CD4-positive, alpha-beta memory T cell (primary cell): ENCODE measurements around the gene EML1. TPM values are rescaled to one million over a fixed set of nuclear protein-coding genes. Genes with fewer than 3 reads are reported as not detected.

Experiments used
- CTCF ChIA-PET: fragments of 350-600 bp; sonication (Branson Sonifier 250); formaldehyde crosslinking; loops from one replicate; lab custom pipeline; 2021; ENCODE audit warnings: inconsistent platforms; ENCODE audit not compliant: partially characterized antibody; lab: Charles Lee
- POLR2A ChIA-PET: fragments of 350-600 bp; sonication (Branson Sonifier 250); formaldehyde crosslinking; loops from one replicate; lab custom pipeline; 2021; ENCODE audit not compliant: partially characterized antibody; lab: Charles Lee
- DNase-seq, 5 donors: peaks; one replicate each; pipeline versions ENCODE4 v3.0.0 to v3.0.0-alpha.2; 2020 to 2022; ENCODE audit warnings: mixed read lengths in 1 of 5
- H3K27ac ChIP-seq: one replicate; pipeline ENCODE4 v1.7.0; 2013; ENCODE audit warnings: low read depth, low read length
- H3K27me3 ChIP-seq: 2 replicates; pipeline ENCODE4 v1.7.0; 2013; ENCODE audit warnings: mild to moderate bottlenecking, low read length, moderate library complexity; ENCODE audit not compliant: insufficient read depth
- H3K36me3 ChIP-seq: 2 replicates; pipeline ENCODE4 v1.7.0; 2013; ENCODE audit warnings: mild to moderate bottlenecking, low read length, moderate library complexity; ENCODE audit not compliant: insufficient read depth
- H3K4me1 ChIP-seq: 2 replicates; pipeline ENCODE4 v1.7.0; 2013; ENCODE audit warnings: mild to moderate bottlenecking, low read length, moderate library complexity; ENCODE audit not compliant: insufficient read depth
- H3K4me3 ChIP-seq, 2 donors: one replicate each; pipeline ENCODE4 v1.7.0; 2013; ENCODE audit warnings: low read length in 2 of 2, mild to moderate bottlenecking in 1 of 2
- H3K9me3 ChIP-seq, 2 donors: one replicate each; pipeline ENCODE4 v1.7.0; 2013; ENCODE audit warnings: low read length in 2 of 2, control low read depth in 1 of 2; ENCODE audit not compliant: control insufficient read depth in 1 of 2
- H3K27ac Mint-ChIP-seq, 7 donors: one replicate each; pipeline ENCODE4 v1.8.0; 2020 to 2021; ENCODE audit warnings: mixed read lengths in 7 of 7, mild to moderate bottlenecking in 6 of 7, inconsistent platforms in 3 of 7, moderate library complexity in 3 of 7
- H3K27me3 Mint-ChIP-seq, 2 donors: one replicate each; pipeline ENCODE4 v1.8.0; 2020 to 2021; ENCODE audit warnings: mixed read lengths in 2 of 2
- H3K36me3 Mint-ChIP-seq, 2 donors: one replicate each; pipeline ENCODE4 v1.8.0; 2020 to 2021; ENCODE audit warnings: mixed read lengths in 2 of 2, inconsistent platforms in 1 of 2, mild to moderate bottlenecking in 1 of 2
- H3K4me1 Mint-ChIP-seq, 4 donors: one replicate each; pipeline ENCODE4 v1.8.0; 2020 to 2021; ENCODE audit warnings: mixed read lengths in 4 of 4, mild to moderate bottlenecking in 1 of 4
- H3K4me3 Mint-ChIP-seq, 8 donors: one replicate each; pipeline ENCODE4 v1.8.0; 2020 to 2021; ENCODE audit warnings: mixed read lengths in 8 of 8, mild to moderate bottlenecking in 7 of 8, moderate library complexity in 6 of 8, inconsistent platforms in 3 of 8
- H3K9me3 Mint-ChIP-seq, 8 donors: one replicate each; pipeline ENCODE4 v1.8.0; 2020 to 2021; ENCODE audit warnings: mixed read lengths in 8 of 8, mild to moderate bottlenecking in 5 of 8, inconsistent platforms in 3 of 8, moderate library complexity in 1 of 8
- intact Hi-C: fragments of 100-400 bp; cut with micrococcal nuclease; formaldehyde crosslinking; loops from one replicate; pipeline ENCODE4 v1.15.1; 2023
- polyA plus RNA-seq, 2 donors: library from polyadenylated mRNA; unstranded; fragments of 300-500 nt; fragmentation: Illumina TruSeq; gene quantifications; one replicate each; pipeline ENCODE4 v1.2.3, GENCODE V29; 2021
- total RNA-seq, 2 experiments: library from RNA; stranded (reverse); gene quantifications; one replicate each; pipeline ENCODE4 v1.2.3, GENCODE V29; 2021

EML1 gene
- total and polyA plus RNA-seq, 4 experiments from 2014 or later: 0.22 to 0.23 TPM; not detected in 2

- DNase-seq: no peak
- no peak overlapping the region for H3K4me3 ChIP-seq
- Mint-ChIP-seq H3K27me3 (peaks cover 0 to 9% of the 10 kb centered on the region in 2 donors), H3K9me3 (no peaks in the 10 kb centered on the region), H3K4me1 (no peaks in the 10 kb centered on the region), H3K4me3 (no peak overlapping the region), H3K27ac (no peak overlapping the region), H3K36me3 (no peaks in the 10 kb centered on the region)
- H3K27ac ChIP-seq: no peak overlapping the region
- ChIA-PET CTCF (interaction anchor here (0.6 kb wide), 1 partner anchor 17 kb away, joined by 4 read pairs; no protein-coding TSS in a partner anchor), POLR2A (no interaction called here)
- no peaks in the 10 kb centered on the region for H3K9me3 ChIP-seq
- no peaks in the 10 kb centered on the region for H3K27me3 ChIP-seq
- intact Hi-C loops: no loop called here
- H3K4me1 ChIP-seq: no peaks in the 10 kb centered on the region
- H3K36me3 ChIP-seq: no peaks in the 10 kb centered on the region
Measured at GRCh38 chr14:99918781-99919180, 125.6 kb downstream of the EML1 start.

DNA sequence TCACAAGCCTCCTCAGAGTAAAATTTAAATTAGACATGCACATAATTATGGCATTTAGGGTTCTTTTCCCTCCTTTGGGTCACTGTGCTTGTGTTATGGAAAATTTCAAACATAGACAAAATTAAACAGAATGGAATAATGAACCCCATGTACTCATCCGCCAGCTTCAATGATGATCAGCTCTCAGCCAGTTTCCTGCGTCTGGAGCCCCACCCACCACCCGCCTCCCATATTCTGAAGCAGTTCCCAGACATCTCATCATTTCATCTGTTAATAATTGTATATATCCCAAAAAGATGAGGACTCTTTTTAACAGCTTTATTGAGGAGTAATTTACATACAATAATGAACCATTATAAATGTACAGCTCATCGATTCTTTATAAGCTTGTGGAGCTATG, 128.2 kb downstream of the EML1 start:
- intact Hi-C loops: no loop called here
- CTCF ChIA-PET: no interaction called here
- no peaks in the 10 kb centered on the region for H3K36me3 Mint-ChIP-seq

DNA sequence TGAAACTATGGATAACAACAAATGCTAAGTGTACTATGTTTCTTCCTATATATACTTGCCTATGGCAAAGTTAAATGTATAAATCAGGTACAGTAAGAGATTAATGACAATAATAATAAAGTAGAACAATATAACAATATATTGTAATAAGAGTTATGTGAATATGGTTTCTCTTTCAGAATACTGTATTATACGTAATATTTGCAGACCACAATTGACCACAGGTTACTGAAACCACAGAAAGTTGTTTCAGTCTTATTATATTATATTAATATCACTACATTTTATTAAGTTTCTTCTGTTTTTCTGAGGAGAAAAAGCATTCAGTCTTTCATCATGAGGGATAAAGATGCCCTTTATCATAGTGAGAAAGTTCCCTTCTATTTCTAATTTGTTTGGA, 131.2 kb downstream of the EML1 start:
- Histone ChIP-seq H3K27me3 (no peaks in the 10 kb centered on the region), H3K36me3 (no peaks in the 10 kb centered on the region), H3K9me3 (no peaks in the 10 kb centered on the region), H3K27ac (no peak overlapping the region), H3K4me1 (no peaks in the 10 kb centered on the region), H3K4me3 (no peak overlapping the region)
- H3K4me1 Mint-ChIP-seq: no peaks in the 10 kb centered on the region
- no peaks in the 10 kb centered on the region for H3K36me3 Mint-ChIP-seq
- no peak overlapping the region for H3K4me3 Mint-ChIP-seq
- ChIA-PET CTCF (no interaction called here), POLR2A (no interaction called here)
- no peak for DNase-seq
- peaks cover 4 to 6% of the 10 kb centered on the region in 2 donors for H3K27me3 Mint-ChIP-seq
- H3K9me3 Mint-ChIP-seq: peaks cover 0 to 7% (median 0%) of the 10 kb centered on the region in 8 donors
- no peak overlapping the region for H3K27ac Mint-ChIP-seq
- intact Hi-C loops: no loop called here

More for the DNA sequence above, 128.2 kb downstream of the EML1 start:
- no peak for DNase-seq
- Histone ChIP-seq H3K27ac (no peak overlapping the region), H3K4me1 (no peaks in the 10 kb centered on the region), H3K4me3 (no peak overlapping the region), H3K27me3 (no peaks in the 10 kb centered on the region), H3K9me3 (no peaks in the 10 kb centered on the region), H3K36me3 (no peaks in the 10 kb centered on the region)
- no peaks in the 10 kb centered on the region for H3K9me3 Mint-ChIP-seq
- H3K4me1 Mint-ChIP-seq: no peaks in the 10 kb centered on the region
- POLR2A ChIA-PET: no interaction called here
- H3K4me3 Mint-ChIP-seq: no peak overlapping the region
- no peak overlapping the region for H3K27ac Mint-ChIP-seq
- H3K27me3 Mint-ChIP-seq: peaks cover 0 to 6% of the 10 kb centered on the region in 2 donors

GRCh38 chr14:99925471-99925870, 132.3 kb downstream of the EML1 start:
- intact Hi-C loops: no loop called here
- no peaks in the 10 kb centered on the region for H3K36me3 ChIP-seq
- no peaks in the 10 kb centered on the region for H3K27me3 ChIP-seq
- no peak for DNase-seq
- H3K27ac ChIP-seq: no peak overlapping the region
- POLR2A ChIA-PET: no interaction called here
- no peak overlapping the region for H3K4me3 Mint-ChIP-seq
- peaks cover 0 to 7% (median 0%) of the 10 kb centered on the region in 8 donors for H3K9me3 Mint-ChIP-seq
- no peaks in the 10 kb centered on the region for H3K4me1 Mint-ChIP-seq
- H3K36me3 Mint-ChIP-seq: no peaks in the 10 kb centered on the region
- CTCF ChIA-PET: no interaction called here
- H3K9me3 ChIP-seq: no peaks in the 10 kb centered on the region
- H3K4me1 ChIP-seq: no peaks in the 10 kb centered on the region
- no peak overlapping the region for H3K4me3 ChIP-seq
- H3K27me3 Mint-ChIP-seq: peaks cover 3 to 4% of the 10 kb centered on the region in 2 donors
- H3K27ac Mint-ChIP-seq: no peak overlapping the region

GRCh38 chr14:99928963-99929362, 135.8 kb downstream of the EML1 start:
- H3K27ac Mint-ChIP-seq: no peak overlapping the region

GRCh38 chr14:99929601-99930000, 136.4 kb downstream of the EML1 start:
- DNase-seq: no peak
- Histone ChIP-seq H3K27me3 (no peaks in the 10 kb centered on the region), H3K27ac (no peak overlapping the region), H3K9me3 (no peaks in the 10 kb centered on the region), H3K4me1 (no peaks in the 10 kb centered on the region), H3K36me3 (no peaks in the 10 kb centered on the region), H3K4me3 (no peak overlapping the region)
- H3K27ac Mint-ChIP-seq: no peak overlapping the region
- H3K9me3 Mint-ChIP-seq: peaks cover 0 to 7% (median 0%) of the 10 kb centered on the region in 8 donors
- ChIA-PET CTCF (interaction anchor here (1.6 kb wide), 1 partner anchor 17 kb away, joined by 7 read pairs; no protein-coding TSS in a partner anchor), POLR2A (no interaction called here)
- H3K4me3 Mint-ChIP-seq: no peak overlapping the region
- H3K36me3 Mint-ChIP-seq: no peaks in the 10 kb centered on the region
- intact Hi-C loops: no loop called here
- H3K27me3 Mint-ChIP-seq: peaks cover 5 to 7% of the 10 kb centered on the region in 2 donors
- H3K4me1 Mint-ChIP-seq: no peaks in the 10 kb centered on the region

More at GRCh38 chr14:99928963-99929362, 135.8 kb downstream of the EML1 start:
- CTCF ChIA-PET: interaction anchor here (1.6 kb wide), 1 partner anchor 17 kb away, joined by 7 read pairs; no protein-coding TSS in a partner anchor
- Histone ChIP-seq H3K4me1 (no peaks in the 10 kb centered on the region), H3K36me3 (no peaks in the 10 kb centered on the region), H3K27ac (no peak overlapping the region), H3K27me3 (no peaks in the 10 kb centered on the region), H3K9me3 (no peaks in the 10 kb centered on the region), H3K4me3 (no peak overlapping the region)
- intact Hi-C loops: no loop called here
- POLR2A ChIA-PET: no interaction called here
- Mint-ChIP-seq H3K27me3 (peaks cover 5 to 7% of the 10 kb centered on the region in 2 donors), H3K36me3 (no peaks in the 10 kb centered on the region), H3K4me3 (no peak overlapping the region), H3K4me1 (no peaks in the 10 kb centered on the region), H3K9me3 (peaks cover 0 to 7% (median 0%) of the 10 kb centered on the region in 8 donors)
- no peak for DNase-seq

DNA sequence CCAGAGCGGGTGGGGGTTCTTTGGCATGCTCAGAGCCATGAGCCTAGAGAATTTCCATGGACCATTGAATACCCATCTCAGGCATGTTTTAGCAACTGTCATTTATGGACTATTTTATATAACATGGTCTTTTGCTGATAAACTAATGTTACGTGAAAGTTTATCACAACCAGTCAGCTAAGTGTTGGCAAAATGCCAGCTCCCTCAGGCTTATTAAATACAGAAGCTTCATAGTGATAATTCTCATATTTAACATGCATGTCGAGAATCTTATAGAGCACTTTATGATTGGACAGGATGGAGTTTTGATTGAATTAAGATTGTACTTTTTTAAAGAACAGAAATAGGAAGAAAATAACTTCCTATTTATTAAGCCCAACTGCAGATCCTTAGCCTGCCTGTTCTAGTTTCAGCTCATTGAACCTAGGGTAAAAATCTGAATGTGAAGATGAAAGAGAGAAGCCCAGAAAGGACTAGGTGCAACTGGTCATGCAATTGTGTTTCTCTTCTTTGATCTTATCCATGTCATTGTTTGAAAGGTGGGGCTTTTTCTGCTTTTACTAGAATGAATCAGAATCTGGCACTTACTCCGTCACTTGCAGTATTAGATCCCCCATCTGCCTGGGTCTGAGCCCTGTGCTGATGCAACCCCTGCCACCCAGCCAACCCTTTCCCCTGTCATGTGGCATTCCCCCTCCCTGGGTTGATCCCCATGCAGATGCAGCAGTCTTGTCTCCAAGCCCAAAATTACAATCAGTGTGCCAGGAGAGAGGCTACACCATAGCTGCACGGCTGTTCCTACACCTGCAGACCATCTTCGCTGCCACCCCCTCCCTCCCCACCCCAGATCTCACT, 137.4 kb downstream of the EML1 start:
- no peak for DNase-seq
- H3K36me3 Mint-ChIP-seq: no peaks in the 10 kb centered on the region
- Histone ChIP-seq H3K27ac (no peak overlapping the region), H3K4me1 (no peaks in the 10 kb centered on the region), H3K27me3 (no peaks in the 10 kb centered on the region), H3K36me3 (no peaks in the 10 kb centered on the region), H3K4me3 (no peak overlapping the region), H3K9me3 (no peaks in the 10 kb centered on the region)
- ChIA-PET CTCF (interaction anchor here (1.0 kb wide), 1 partner anchor 16 kb away, joined by 7 read pairs; no protein-coding TSS in a partner anchor), POLR2A (no interaction called here)
- H3K27ac Mint-ChIP-seq: no peak overlapping the region
- peaks cover 0 to 7% (median 0%) of the 10 kb centered on the region in 8 donors for H3K9me3 Mint-ChIP-seq
- H3K27me3 Mint-ChIP-seq: peaks cover 5 to 7% of the 10 kb centered on the region in 2 donors
- H3K4me3 Mint-ChIP-seq: no peak overlapping the region
- intact Hi-C loops: no loop called here
- H3K4me1 Mint-ChIP-seq: no peaks in the 10 kb centered on the region
